MM.1S (cell line): ENCODE measurements around the gene FAIM2.

Source experiments
- DNase-seq: peaks from one replicate; pipeline ENCODE4 v3.0.0-alpha.2; 2015
- H2AFZ ChIP-seq: fragments of 300-600 bp; sonication (generic); 2 replicates; pipeline ENCODE4 v1.6.0; 2016; ENCODE audit warnings: antibody characterized with exemption, low read length
- H3F3A ChIP-seq: fragments of 300-600 bp; sonication (generic); 2 replicates; pipeline ENCODE4 v1.6.1; 2016; ENCODE audit warnings: mild to moderate bottlenecking, antibody characterized with exemption, low read length, moderate library complexity, mixed read lengths; ENCODE audit not compliant: insufficient read depth
- H3K27ac ChIP-seq: fragments of 300-600 bp; sonication (generic); 2 replicates; pipeline ENCODE4 v1.5.1; 2016; ENCODE audit warnings: mild to moderate bottlenecking, low read length
- H3K27me3 ChIP-seq: fragments of 300-600 bp; sonication (generic); replicated peaks from 2 replicates; pipeline ENCODE4 v1.6.0; 2016; ENCODE audit warnings: low read length; ENCODE audit not compliant: insufficient read depth
- H3K36me3 ChIP-seq: fragments of 300-600 bp; sonication (generic); replicated peaks from 2 replicates; pipeline ENCODE4 v1.6.1; 2016; ENCODE audit warnings: mild to moderate bottlenecking, low read length, mixed read lengths; ENCODE audit not compliant: insufficient read depth
- H3K4me1 ChIP-seq: fragments of 300-600 bp; sonication (generic); 2 replicates; pipeline ENCODE4 v1.6.1; 2016; ENCODE audit warnings: low read length, mixed read lengths
- H3K4me2 ChIP-seq: fragments of 300-600 bp; sonication (generic); 2 replicates; pipeline ENCODE4 v1.6.0; 2016; ENCODE audit warnings: low read depth, low read length
- H3K4me3 ChIP-seq: fragments of 300-600 bp; sonication (generic); 2 replicates; pipeline ENCODE4 v1.5.1; 2016; ENCODE audit warnings: low read length, mixed read lengths
- H3K79me2 ChIP-seq: fragments of 300-600 bp; sonication (generic); 2 replicates; pipeline ENCODE4 v1.6.1; 2016; ENCODE audit warnings: mixed run types, low read length, mixed read lengths
- H3K9ac ChIP-seq: fragments of 300-600 bp; sonication (generic); 2 replicates; pipeline ENCODE4 v1.6.1; 2016; ENCODE audit warnings: low read length, mixed read lengths
- H3K9me2 ChIP-seq: fragments of 300-600 bp; sonication (generic); replicated peaks from 2 replicates; pipeline ENCODE4 v1.6.1; 2016; ENCODE audit warnings: mild to moderate bottlenecking, low read length, mixed read lengths; ENCODE audit not compliant: insufficient read depth
- H3K9me3 ChIP-seq: fragments of 300-600 bp; sonication (generic); replicated peaks from 2 replicates; pipeline ENCODE4 v1.6.1; 2016; ENCODE audit warnings: mild to moderate bottlenecking, low read length, mixed read lengths; ENCODE audit not compliant: insufficient read depth
- H4K20me1 ChIP-seq: fragments of 300-600 bp; sonication (generic); 2 replicates; pipeline ENCODE4 v1.6.1; 2016; ENCODE audit warnings: mild to moderate bottlenecking, low read length, moderate library complexity, mixed read lengths; ENCODE audit not compliant: insufficient read depth
- EZH2 ChIP-seq: fragments of 300-600 bp; sonication (generic); optimal IDR thresholded peaks from 2 replicates; pipeline ENCODE3; 2017; ENCODE audit warnings: low read depth, mild to moderate bottlenecking, antibody characterized with exemption, low read length, mixed read lengths
- EZH2phosphoT487 ChIP-seq: fragments of 300-600 bp; sonication (generic); IDR thresholded peaks from 2 replicates; pipeline ENCODE4 v1.6.1; 2018; ENCODE audit warnings: antibody characterized with exemption, low read length
- TF ChIP-seq, protein P1 (sequence below): fragments of 300-600 bp; sonication (generic); IDR thresholded peaks from 2 replicates; pipeline ENCODE4 v1.5.1; 2016; ENCODE audit warnings: antibody characterized with exemption, low read length, mixed read lengths

Gene FAIM2

DNA sequence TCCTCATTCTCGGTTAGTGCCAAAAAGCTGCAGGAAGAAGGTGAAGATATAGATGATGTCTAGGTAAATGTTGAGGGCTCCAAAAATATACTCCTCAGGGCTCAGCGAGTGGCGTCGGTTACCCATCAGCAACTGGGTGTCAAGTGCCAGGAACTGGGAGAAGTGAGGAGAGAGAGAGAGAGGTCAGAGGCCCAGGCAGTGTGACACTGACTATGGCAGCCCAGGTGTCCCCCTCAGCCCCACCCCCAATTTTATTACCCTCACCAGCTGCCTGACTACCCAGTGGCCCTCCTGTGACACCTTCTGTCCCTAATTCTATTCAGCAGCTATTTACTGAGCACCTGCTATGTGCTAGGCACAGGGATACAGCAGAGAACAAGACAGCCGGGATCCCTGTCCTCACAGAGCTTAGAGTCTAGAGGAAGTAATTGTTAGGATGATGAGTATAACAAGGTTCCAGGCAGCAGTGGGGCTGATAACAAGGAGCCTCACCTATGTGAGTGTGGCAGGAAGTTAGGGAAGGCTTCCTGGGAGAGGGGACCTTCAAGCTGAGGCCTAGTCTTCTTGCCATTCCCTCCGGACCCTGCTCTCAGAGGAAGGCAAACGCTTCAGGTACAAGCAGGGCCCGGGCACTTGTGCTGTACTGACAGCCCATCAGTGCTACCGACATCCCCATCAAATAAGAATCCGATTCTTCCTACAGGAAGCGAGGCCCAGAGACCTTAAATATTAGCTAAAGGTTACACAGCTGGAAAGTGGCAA is 33.0 kb downstream of the FAIM2 start:
- Histone ChIP-seq H3K36me3 (no peaks in the 10 kb centered on the region), H3K4me3 (no peak overlapping the region), H2AFZ (no peak overlapping the region), H4K20me1 (no peaks in the 10 kb centered on the region), H3K9me2 (no peaks in the 10 kb centered on the region), H3K4me2 (no peak overlapping the region), H3K27me3 (no peaks in the 10 kb centered on the region), H3K9me3 (no peaks in the 10 kb centered on the region), H3K4me1 (no peaks in the 10 kb centered on the region), H3K9ac (no peak overlapping the region), H3F3A (no peaks in the 10 kb centered on the region), H3K79me2 (no peaks in the 10 kb centered on the region), H3K27ac (no peak overlapping the region)
- TF ChIP-seq, protein P1, sequence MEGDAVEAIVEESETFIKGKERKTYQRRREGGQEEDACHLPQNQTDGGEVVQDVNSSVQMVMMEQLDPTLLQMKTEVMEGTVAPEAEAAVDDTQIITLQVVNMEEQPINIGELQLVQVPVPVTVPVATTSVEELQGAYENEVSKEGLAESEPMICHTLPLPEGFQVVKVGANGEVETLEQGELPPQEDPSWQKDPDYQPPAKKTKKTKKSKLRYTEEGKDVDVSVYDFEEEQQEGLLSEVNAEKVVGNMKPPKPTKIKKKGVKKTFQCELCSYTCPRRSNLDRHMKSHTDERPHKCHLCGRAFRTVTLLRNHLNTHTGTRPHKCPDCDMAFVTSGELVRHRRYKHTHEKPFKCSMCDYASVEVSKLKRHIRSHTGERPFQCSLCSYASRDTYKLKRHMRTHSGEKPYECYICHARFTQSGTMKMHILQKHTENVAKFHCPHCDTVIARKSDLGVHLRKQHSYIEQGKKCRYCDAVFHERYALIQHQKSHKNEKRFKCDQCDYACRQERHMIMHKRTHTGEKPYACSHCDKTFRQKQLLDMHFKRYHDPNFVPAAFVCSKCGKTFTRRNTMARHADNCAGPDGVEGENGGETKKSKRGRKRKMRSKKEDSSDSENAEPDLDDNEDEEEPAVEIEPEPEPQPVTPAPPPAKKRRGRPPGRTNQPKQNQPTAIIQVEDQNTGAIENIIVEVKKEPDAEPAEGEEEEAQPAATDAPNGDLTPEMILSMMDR, result no peak
- TF ChIP-seq EZH2phosphoT487 (no peak), EZH2 (no peak)
- no peak for DNase-seq

DNA sequence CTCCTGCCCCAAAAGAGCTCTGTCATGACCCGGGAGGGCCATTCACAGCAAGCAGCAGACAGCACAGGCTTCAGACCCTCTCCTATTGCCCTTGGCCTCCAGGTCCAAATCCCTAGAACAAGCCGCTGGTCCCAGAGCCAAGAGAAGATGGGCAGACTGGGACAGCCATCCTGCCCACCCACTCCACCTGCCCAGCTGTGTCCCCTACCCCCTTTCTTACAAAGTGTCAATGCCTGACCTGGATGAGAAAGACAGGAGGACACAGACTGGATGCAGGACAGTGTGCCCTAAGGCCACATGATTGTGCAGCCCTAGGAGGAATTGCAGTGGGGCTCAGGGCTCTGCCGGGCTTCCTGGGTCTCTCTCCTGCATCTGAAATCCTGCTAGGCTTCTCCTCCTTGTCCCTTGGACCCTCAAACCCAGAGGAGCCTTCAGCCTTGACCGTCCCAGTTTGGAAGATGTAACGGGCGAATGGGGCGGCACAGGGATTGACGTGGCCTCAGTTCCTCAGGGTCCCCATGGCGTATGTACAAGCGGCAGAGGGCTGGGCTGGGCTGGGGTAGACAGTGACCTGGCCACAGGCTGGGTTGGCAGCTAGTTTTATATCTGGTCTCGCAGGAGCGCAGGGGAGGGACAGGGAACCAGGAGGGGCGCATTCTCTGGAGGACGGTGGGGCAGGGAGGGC is 33.7 kb downstream of the FAIM2 start:
- no peaks in the 10 kb centered on the region for H3K36me3 ChIP-seq
- no peaks in the 10 kb centered on the region for H3F3A ChIP-seq
- H3K4me3 ChIP-seq, result no peak overlapping the region
- H3K27me3 ChIP-seq, result no peaks in the 10 kb centered on the region
- no peak overlapping the region for H3K4me2 ChIP-seq
- no peaks in the 10 kb centered on the region for H3K9me3 ChIP-seq
- no peaks in the 10 kb centered on the region for H3K9me2 ChIP-seq
- H3K27ac ChIP-seq, result no peak overlapping the region
- DNase-seq, result no peak
- no peaks in the 10 kb centered on the region for H3K4me1 ChIP-seq
- TF ChIP-seq EZH2, result no peak
- TF ChIP-seq, protein P1, result no peak
- TF ChIP-seq EZH2phosphoT487, result no peak
- no peak overlapping the region for H2AFZ ChIP-seq
- H3K9ac ChIP-seq, result no peak overlapping the region
- H3K79me2 ChIP-seq, result no peaks in the 10 kb centered on the region
- H4K20me1 ChIP-seq, result no peaks in the 10 kb centered on the region

DNA sequence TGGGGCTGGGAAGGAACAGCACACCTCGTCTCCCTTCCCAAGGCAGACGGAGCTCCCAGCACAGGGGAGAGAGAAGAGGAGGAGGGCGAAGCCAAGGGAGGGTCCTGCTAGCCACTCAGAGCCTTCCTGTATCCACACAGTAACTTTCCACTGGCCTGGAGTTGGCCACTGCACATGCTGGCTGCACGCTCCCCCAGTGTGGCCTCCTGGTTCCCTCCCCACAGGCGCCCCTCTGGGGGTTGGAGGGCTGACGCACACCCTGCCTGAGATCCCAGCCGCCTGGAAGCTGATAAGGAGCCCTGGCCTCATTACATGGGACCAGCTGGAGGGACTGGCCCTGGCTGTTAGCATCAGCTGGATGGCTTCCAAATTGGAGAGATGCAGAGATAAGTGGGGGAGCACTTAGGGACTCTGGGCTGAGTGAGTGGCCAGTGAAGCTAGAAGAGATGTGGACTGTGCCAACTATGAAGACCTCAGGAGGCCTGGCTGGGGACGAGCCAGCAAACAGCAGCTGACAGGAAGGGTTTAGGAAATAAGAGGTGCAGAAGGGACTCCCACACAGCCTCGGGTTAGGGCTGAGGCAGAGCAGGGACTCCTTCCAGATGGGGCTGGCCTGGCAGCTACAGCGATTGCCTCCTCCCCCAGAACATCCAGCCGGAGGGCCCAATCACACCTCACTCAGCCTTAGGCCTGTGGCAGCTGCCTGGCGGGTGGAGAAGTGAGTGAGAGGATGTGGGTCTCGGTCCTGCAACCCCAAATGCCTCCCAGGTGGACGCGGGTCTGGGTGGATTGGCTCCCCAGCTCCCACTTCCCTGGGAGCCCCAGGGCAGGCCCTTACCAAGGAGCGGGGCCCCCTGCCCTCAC is 34.5 kb downstream of the FAIM2 start:
- H3K4me1 ChIP-seq, result no peaks in the 10 kb centered on the region
- H3K9me3 ChIP-seq, result no peaks in the 10 kb centered on the region
- DNase-seq, result no peak
- no peak overlapping the region for H2AFZ ChIP-seq
- H3K79me2 ChIP-seq, result no peaks in the 10 kb centered on the region
- no peak overlapping the region for H3K4me2 ChIP-seq
- no peak overlapping the region for H3K4me3 ChIP-seq
- H3F3A ChIP-seq, result no peaks in the 10 kb centered on the region
- no peaks in the 10 kb centered on the region for H3K9me2 ChIP-seq
- no peak overlapping the region for H3K9ac ChIP-seq
- TF ChIP-seq EZH2phosphoT487 (no peak), EZH2 (no peak)
- TF ChIP-seq, protein P1, result no peak
- H4K20me1 ChIP-seq, result no peaks in the 10 kb centered on the region
- no peak overlapping the region for H3K27ac ChIP-seq
- H3K27me3 ChIP-seq, result no peaks in the 10 kb centered on the region; the same call in 1 of the 2 replicates
- no peaks in the 10 kb centered on the region for H3K36me3 ChIP-seq
